HG03060 (cell line): Measurements from ENCODE around the gene VPREB3.

ENCODE experiments used
- ATAC-seq: cut with Tn5 transposase; IDR thresholded peaks from one replicate; pipeline ENCODE4 v1.9.1; 2021; ENCODE audit warnings: low read depth, moderate number of reproducible peaks; ENCODE audit not compliant: unreplicated experiment

The VPREB3 gene

GRCh38 chr22:23767673-23768548 is 13.7 kb upstream of the VPREB3 start, which contains the start of gene CHCHD10:
TSS of gene CHCHD10 (minus strand) at chr22:23767972. CDS start at chr22:23767874, 98 bp downstream.
- no peak for ATAC-seq

GRCh38 chr22:23767303-23767672 is 13.1 kb upstream of the VPREB3 start:
- no peak for ATAC-seq

GRCh38 chr22:23764899-23765881 is 11.0 kb upstream of the VPREB3 start:
- no peak for ATAC-seq

- ATAC-seq: no peak
These were observed 9.7 kb upstream of the VPREB3 start for GRCh38 chr22:23763954-23764353.

- no peak for ATAC-seq
These were observed 9.3 kb upstream of the VPREB3 start for GRCh38 chr22:23763579-23763945.

GRCh38 chr22:23762842-23763578 is 8.8 kb upstream of the VPREB3 start, which contains the start of gene C22orf15:
TSS of gene C22orf15 (plus strand) at chr22:23762990. CDS start at chr22:23763307, 317 bp downstream.
- no peak for ATAC-seq

- ATAC-seq: no peak
These were observed 5.8 kb upstream of the VPREB3 start for GRCh38 chr22:23760056-23760455.

GRCh38 chr22:23759566-23759965 is 5.3 kb upstream of the VPREB3 start:
- ATAC-seq: no peak

- ATAC-seq: no peak
These were observed 2.7 kb upstream of the VPREB3 start for GRCh38 chr22:23756891-23757290.

GRCh38 chr22:23755711-23756110 is 1.5 kb upstream of the VPREB3 start:
- ATAC-seq: no peak

- ATAC-seq: no peak
These were observed 883 bp upstream of the VPREB3 start for GRCh38 chr22:23754980-23755636.

GRCh38 chr22:23753385-23753784 is 840 bp downstream of the VPREB3 start:
- no peak for ATAC-seq

GRCh38 chr22:23752750-23753149 is 1.5 kb downstream of the VPREB3 start:
- ATAC-seq: no peak

GRCh38 chr22:23752090-23752691 is 2.0 kb downstream of the VPREB3 start:
- ATAC-seq: no peak

- no peak for ATAC-seq
These were observed 2.7 kb downstream of the VPREB3 start for GRCh38 chr22:23751441-23751996.

- no peak for ATAC-seq
These were observed 3.3 kb downstream of the VPREB3 start, which contains the start of gene ZNF70 for GRCh38 chr22:23750714-23751440. TSS of gene ZNF70 (minus strand) at chr22:23751112. CDS start at chr22:23745140, 5,972 bp downstream.

- ATAC-seq: no peak
These were observed 3.9 kb downstream of the VPREB3 start for GRCh38 chr22:23750367-23750713.

- ATAC-seq: no peak
These were observed 4.4 kb downstream of the VPREB3 start for GRCh38 chr22:23749841-23750301.
